GM04503 (cell line): ENCODE results near the gene SAFB.
"Not testable (repeated sequence)": the region's sequence is repeated elsewhere in the genome, so short reads cannot be mapped to it uniquely, and the experiment has no call there.

Experiments
- DNase-seq: peaks from one replicate; pipeline ENCODE4 v3.0.0-alpha.2; 2012; ENCODE audit warnings: low read depth

The SAFB gene

GRCh38 chr19:5595129-5595528, 27.8 kb upstream of the SAFB start:
- no peak for DNase-seq

GRCh38 chr19:5595745-5596144, 27.1 kb upstream of the SAFB start:
- no peak for DNase-seq

- DNase-seq: no peak
These were observed 22.1 kb upstream of the SAFB start for GRCh38 chr19:5600797-5601196.

- DNase-seq: no peak
These were observed 19.3 kb upstream of the SAFB start for GRCh38 chr19:5603626-5604025.

- no peak for DNase-seq
These were observed 17.5 kb upstream of the SAFB start for GRCh38 chr19:5605362-5605761.

GRCh38 chr19:5607318-5608275, 15.3 kb upstream of the SAFB start:
- no peak for DNase-seq

- DNase-seq: no peak
These were observed 14.6 kb upstream of the SAFB start for GRCh38 chr19:5608291-5608690.

GRCh38 chr19:5608766-5609165, 14.1 kb upstream of the SAFB start:
- not testable (repeated sequence) for DNase-seq

GRCh38 chr19:5609881-5610448, 12.9 kb upstream of the SAFB start:
- no peak for DNase-seq

- DNase-seq: no peak
These were observed 9.7 kb upstream of the SAFB start for GRCh38 chr19:5612891-5613865.

- no peak for DNase-seq
These were observed 7.0 kb upstream of the SAFB start for GRCh38 chr19:5615756-5616327.

GRCh38 chr19:5617080-5617479, 5.8 kb upstream of the SAFB start:
- DNase-seq: no peak

GRCh38 chr19:5618591-5618990, 4.3 kb upstream of the SAFB start:
- DNase-seq: no peak

- no peak for DNase-seq
These were observed 2.9 kb upstream of the SAFB start for GRCh38 chr19:5619946-5620345.

- DNase-seq: no peak
These were observed 1.5 kb upstream of the SAFB start for GRCh38 chr19:5621311-5621944.

- DNase-seq: no peak
These were observed 878 bp upstream of the SAFB start for GRCh38 chr19:5621945-5622464.

- DNase-seq: no peak
These were observed 624 bp downstream of the SAFB start for GRCh38 chr19:5623397-5624017.

GRCh38 chr19:5624018-5624663, 1.3 kb downstream of the SAFB start:
- no peak for DNase-seq

GRCh38 chr19:5624741-5625278, 1.9 kb downstream of the SAFB start:
- no peak for DNase-seq

GRCh38 chr19:5625641-5626040, 2.8 kb downstream of the SAFB start:
- DNase-seq: no peak
